HG02610 (cell line): Measurements from ENCODE around the gene C20orf144.
"Not testable (repeated sequence)": the region's sequence is repeated elsewhere in the genome, so short reads cannot be mapped to it uniquely, and the experiment has no call there.

Experiments used
- ATAC-seq: cut with Tn5 transposase; IDR thresholded peaks from one replicate; pipeline ENCODE4 v1.9.1; 2021; ENCODE audit warnings: mild to moderate bottlenecking, moderate library complexity; ENCODE audit not compliant: unreplicated experiment

The C20orf144 gene

GRCh38 chr20:33693741-33694638 is 31.9 kb downstream of the C20orf144 start:
- ATAC-seq = no peak

DNA sequence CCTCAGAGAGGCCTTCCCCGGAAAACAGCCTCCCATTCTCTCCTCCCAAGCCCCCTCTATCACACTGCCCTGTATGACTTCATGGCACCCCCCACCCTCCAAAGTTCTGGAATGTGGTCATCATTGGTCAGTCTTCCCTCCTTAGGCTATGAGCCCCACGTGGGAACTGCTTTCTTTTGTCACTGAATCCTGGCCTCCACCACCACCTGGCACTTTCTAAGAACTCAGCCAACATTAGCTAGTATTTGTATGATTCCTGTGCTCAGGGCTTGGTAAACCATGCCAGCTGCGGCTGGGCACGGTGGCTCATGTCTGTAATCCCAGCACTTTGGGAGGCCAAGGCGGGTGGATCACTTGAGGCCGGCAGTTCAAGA is 32.5 kb downstream of the C20orf144 start:
- ATAC-seq = no peak

DNA sequence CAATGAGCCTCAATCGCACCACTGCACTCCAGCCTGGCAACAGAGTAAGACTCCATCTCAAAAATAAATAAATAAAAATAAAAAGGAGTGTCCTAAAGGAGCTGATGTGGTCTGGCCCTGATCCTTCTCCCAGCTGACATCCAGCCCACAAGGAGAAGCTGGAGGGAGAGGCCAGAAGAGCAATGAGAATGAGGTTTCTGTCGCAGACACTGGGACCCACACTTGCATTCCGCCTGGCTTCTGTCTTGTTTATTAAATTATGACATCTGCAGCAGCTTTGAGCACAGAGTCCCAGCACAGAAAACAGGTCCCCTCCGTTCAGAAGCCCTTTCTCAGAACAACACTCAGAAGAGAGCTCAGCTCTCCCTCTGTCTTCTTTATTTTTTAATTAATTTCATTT is 34.3 kb downstream of the C20orf144 start:
- ATAC-seq = no peak

DNA sequence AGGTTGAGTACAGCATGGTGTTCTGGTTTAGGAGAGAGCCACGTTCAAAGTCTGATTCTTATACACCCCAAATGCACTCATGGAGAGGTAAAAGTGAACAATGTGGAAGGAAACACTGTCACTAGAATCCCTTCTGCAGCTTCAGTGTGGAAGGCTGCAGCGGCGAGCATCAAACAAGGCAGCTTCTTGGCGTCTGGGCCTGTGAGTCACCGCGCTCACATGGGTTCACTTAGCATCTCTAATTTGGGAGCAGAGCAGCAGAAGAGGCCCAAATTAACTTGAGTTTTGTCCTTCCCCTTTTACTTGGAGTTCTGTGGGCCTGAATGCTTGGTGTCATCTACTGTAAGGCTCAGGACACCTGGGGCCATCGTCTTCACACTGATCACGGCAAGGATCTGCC is 35.0 kb downstream of the C20orf144 start:
- ATAC-seq = no peak

DNA sequence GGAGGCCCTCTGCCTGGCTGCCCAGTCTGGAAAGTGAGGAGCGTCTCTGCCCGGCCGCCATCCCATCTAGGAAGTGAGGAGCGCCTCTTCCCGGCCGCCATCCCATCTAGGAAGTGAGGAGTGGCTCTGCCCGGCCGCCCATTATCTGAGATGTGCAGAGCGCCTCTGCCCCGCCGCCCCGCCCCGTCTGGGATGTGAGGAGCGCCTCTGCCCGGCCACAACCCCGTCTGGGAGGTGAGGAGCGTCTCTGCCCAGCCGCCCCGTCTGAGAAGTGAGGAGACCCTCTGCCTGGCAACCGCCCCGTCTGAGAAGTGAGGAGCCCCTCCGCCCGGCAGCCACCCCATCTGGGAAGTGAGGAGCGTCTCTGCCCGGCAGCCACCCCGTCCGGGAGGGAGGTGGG is 36.8 kb downstream of the C20orf144 start:
- ATAC-seq = not testable (repeated sequence)

DNA sequence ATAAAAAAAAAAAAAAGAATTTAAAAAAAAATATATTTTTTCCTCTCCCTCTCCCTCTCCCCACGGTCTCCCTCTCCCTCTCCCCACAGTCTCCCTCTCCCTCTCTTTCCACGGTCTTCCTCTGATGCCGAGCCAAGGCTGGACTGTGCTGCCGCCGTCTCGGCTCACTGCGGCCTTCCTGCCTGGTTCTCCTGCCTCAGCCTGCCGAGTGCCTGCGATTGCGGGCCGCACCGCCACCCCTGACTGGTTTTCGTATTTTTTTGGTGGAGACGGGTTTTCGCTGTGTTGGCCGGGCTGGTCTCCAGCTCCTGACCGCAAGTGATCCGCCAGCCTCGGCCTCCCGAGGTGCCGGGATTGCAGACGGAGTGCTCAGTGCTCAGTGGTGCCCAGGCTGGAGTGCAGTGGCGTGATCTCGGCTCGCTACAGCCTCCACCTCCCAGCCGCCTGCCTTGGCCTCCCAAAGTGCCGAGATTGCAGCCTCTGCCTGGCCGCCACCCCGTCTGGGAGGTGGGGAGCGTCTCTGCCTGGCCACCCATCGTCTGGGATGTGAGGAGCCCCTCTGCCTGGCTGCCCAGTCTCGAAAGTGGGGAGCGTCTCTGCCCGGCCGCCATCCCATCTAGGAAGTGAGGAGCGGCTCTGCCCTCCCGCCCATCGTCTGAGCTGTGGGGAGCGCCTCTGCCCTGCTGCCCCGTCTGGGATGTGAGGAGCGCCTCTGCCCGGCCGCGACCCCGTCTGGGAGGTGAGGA is 38.7 kb downstream of the C20orf144 start:
- ATAC-seq = not testable (repeated sequence)

GRCh38 chr20:33701629-33702450 is 39.7 kb downstream of the C20orf144 start:
- ATAC-seq = no peak

DNA sequence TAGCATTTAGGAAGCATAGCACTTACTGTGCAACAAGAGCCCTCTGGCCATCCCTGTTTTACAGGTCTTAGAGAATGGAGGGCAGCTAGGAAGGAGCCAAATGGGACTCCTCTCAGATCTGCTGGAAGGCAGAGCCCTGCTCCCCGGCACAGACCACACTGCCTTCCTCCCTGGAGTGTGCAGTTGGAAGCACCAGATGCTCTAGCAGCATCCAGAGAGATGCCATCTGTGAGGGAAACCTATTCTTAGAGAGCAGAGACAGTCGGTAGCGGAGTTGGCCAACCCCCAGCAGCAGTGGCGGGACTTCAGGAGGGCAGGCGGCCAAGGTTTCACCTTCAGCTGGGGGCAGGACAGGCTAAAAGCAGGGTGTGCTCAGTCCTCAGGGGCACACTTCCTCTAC is 40.7 kb downstream of the C20orf144 start:
- ATAC-seq = no peak

DNA sequence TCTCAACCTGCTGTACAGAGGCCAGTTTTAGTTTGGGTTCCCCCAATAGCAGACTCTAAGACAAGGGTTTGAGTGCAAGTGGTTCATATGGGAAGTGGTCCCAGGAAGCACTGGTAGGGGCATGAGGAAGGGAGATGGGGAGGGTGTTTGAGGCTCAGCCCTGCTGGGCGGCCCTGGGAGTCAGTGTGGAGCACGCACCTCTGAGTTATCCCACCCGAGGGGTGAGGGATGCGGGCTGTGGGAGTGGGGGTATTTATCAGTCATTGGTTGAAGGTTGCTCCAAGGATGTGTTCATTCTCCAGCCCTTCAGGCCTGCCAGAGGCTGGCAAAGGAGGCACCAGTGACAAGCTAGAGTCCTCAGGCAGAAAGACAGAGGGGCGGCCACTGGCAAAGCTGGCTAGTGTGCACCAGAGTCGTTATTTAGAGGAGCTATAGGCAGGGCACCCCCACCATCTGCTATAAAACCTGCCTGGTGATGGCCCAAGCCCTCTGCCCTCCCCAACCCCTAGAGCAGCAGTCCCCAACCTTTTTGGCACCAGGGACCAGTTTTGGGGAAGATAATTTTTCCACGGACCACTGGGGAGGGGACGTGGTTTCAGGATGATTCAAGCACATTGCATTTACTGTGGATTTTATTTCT is 41.5 kb downstream of the C20orf144 start:
- ATAC-seq = no peak

DNA sequence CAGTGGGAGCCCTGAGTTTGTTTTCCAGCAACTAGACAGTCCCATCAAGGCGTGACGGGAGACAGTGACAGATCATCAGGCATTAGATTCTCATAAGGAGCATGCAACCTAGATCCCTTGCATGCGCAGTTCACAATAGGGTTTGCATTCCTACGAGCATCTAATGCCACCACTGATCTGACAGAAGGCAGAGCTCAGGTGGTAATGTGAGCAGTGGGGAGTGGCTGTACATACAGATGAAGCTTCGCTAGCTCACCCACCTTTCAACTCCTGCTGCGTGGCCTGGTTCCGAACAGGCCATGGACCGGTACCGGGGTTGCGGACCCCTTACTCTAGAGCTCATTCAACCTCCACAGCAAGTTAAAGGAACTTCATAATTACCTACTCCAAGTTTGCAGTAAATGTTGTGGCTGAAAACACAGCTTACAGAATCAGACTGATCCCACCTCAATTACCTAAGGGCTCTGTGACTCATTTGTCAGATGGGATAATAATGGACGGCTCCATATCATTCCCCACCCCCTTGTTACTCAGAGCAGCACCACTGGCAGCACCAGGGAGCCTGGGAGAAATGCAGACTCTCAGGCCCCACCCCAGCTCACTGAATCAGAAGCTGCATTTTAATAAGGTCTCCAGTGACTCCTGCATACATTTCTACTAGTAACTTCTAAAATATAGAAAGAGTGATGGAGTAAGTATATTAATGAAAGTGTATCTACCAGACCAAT is 42.2 kb downstream of the C20orf144 start:
- ATAC-seq = no peak

DNA sequence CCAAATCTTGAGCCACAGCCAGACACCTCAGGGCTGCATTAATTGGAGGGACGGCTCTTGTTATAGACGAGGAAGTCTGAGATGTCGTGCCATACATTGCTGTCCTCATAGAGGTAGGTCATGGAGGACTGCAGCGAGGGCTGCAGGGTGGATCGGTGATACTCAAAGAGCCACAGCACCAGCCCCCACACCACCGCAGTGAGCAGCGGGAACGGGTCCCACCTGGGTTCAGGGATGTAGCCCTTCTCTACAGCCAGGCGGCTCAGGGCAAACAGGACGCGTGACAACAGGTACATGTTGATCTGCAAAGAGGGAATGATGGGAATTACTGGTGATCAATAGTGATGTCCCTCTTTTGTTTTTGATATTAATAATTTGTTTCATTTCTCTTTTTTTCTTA is 45.5 kb downstream of the C20orf144 start:
- no peak for ATAC-seq

GRCh38 chr20:33709398-33709797 is 47.3 kb downstream of the C20orf144 start:
- no peak for ATAC-seq

DNA sequence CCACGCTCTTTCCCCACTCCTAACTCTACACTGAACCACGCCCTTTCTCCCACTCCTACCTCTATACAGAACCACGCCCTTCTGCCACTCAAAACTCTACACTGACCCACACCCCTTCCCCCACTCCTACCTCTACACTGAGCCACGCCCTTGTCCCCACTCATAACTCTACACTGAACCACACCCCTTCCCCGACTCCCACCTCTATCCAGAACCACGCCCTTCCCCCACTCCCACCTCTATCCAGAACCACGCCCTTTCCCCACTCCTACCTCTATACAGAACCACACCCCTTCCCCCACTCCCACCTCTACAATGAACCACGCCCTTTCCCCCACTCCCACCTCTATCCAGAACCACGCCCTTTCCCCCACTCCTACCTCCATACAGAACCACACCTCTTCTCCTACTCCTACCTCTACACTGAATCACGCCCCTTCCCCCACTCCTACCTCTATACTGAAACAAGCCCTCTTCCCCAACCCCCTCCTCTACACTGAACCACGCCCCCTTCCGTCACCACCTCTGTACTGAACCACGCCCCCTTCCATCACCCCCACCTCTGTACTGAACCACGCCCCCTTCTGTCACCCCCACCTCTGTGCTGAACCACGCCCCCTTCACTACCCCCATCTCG is 47.9 kb downstream of the C20orf144 start:
- ATAC-seq = no peak

DNA sequence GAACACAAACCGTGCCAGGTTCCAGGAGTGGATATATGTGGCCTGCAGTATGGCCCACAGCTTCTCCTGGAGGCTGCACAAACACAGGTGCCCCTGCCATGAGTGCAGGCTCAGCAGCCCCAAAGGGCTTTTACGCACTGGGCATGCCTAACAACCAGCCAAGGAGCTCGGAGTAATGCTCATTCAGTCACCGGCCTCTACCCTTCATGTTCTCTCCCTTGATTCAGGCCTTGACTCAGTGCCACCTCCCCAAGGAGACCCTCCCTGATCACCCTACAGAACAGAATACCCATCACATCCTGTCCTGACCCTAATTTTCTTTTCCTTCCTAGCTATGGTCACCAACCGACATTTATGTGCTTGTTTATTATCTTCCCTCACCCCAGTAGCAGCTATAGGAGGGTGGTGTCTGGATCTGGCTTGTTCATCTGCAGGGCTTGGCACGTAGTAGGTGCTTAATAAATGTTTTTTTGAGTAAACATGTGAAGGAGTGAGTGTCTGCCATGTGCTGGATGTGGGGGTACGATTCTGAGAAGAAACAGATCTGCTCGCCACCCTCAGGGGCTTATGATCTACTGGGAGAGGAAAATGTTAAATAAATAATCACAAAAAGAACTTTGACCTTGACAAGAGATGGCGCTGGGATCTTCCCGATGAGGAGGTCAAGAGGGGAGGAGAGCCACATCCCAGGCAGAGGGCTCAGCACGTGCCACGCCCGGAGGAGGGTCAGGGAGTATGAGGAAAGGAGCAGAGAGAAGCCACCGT is 48.7 kb downstream of the C20orf144 start:
- ATAC-seq = no peak

- ATAC-seq = no peak
These were observed 49.3 kb downstream of the C20orf144 start for GRCh38 chr20:33711446-33711738.
